Fibroblast of villous mesenchyme (primary cell): ENCODE measurements around the gene DCTN3. TPM values are rescaled to one million over a fixed set of nuclear protein-coding genes. Genes with fewer than 3 reads are reported as not detected.

Experiments used
- DNase-seq: peaks from one replicate; pipeline ENCODE4 v3.0.0-alpha.2; 2010; ENCODE audit warnings: low read depth
- H3K4me3 ChIP-seq: 2 replicates; pipeline ENCODE4 v1.5.1; 2011; ENCODE audit warnings: low read depth, mild to moderate bottlenecking, low read length
- CTCF ChIP-seq: IDR thresholded peaks from 2 replicates; pipeline ENCODE4 v1.5.1; 2012; ENCODE audit warnings: low read depth, mild to moderate bottlenecking, low read length; ENCODE audit not compliant: insufficient read depth
- total RNA-seq: library from RNA; depleted of rRNA; stranded (reverse); fragments of >200 nt; gene quantifications from 2 replicates; pipeline ENCODE4 v1.2.3, GENCODE V29; 2012

Gene DCTN3
- total RNA-seq, 1 donor, result 70.8 TPM

GRCh38 chr9:34588671-34589635 is 31.3 kb downstream of the DCTN3 start:
- no peak for DNase-seq
- H3K4me3 ChIP-seq, result no peak overlapping the region
- no peak for TF ChIP-seq CTCF

GRCh38 chr9:34587271-34587670 is 33.0 kb downstream of the DCTN3 start:
- TF ChIP-seq CTCF, result no peak
- no peak overlapping the region for H3K4me3 ChIP-seq
- DNase-seq, result no peak

GRCh38 chr9:34585946-34586669 is 34.2 kb downstream of the DCTN3 start:
- DNase-seq, result no peak
- no peak overlapping the region for H3K4me3 ChIP-seq
- TF ChIP-seq CTCF, result no peak

- no peak for TF ChIP-seq CTCF
- DNase-seq, result no peak
- no peak overlapping the region for H3K4me3 ChIP-seq
Observed at GRCh38 chr9:34584970-34585369, 35.3 kb downstream of the DCTN3 start.

GRCh38 chr9:34582787-34583186 is 37.5 kb downstream of the DCTN3 start:
- TF ChIP-seq CTCF, result no peak
- DNase-seq, result no peak
- no peak overlapping the region for H3K4me3 ChIP-seq

GRCh38 chr9:34581318-34581717 is 39.0 kb downstream of the DCTN3 start:
- H3K4me3 ChIP-seq, result no peak overlapping the region
- no peak for DNase-seq
- TF ChIP-seq CTCF, result no peak
